GM19240 (cell line): Measurements from ENCODE around the gene OR2T1.
"Not testable (repeated sequence)": the region's sequence is repeated elsewhere in the genome, so short reads cannot be mapped to it uniquely, and the experiment has no call there.

Source experiments
- DNase-seq: peaks from one replicate; pipeline ENCODE4 v3.0.0; 2011; ENCODE audit warnings: low spot score; ENCODE audit not compliant: insufficient read length

OR2T1 gene

GRCh38 chr1:248402748-248403147 is at the start of gene OR2T1:
Gene OR2T1 (plus strand): TSS chr1:248403048. CDS start chr1:248406148, 3,100 bp downstream.
- no peak for DNase-seq

DNA sequence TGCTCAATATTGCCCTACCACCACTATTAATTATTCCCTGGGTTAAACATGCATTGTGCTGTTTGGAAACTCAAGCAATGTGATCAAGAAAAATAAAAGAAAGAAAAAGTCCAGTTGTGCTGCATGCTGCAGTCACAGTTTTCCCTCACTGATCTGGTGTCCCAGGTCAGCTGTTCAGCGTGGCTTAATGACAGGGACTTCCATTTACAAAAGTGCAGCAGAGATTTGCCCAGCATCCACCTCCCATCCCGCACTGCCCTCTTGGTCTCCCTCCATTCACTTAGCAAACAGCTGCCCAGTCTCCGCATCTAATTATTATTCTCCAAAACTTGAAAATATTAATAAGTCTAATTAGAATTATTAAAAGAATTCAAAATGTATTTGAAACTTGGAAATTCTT is 43.4 kb upstream of the OR2T1 start:
- no peak for DNase-seq

GRCh38 chr1:248361121-248361715 is 41.6 kb upstream of the OR2T1 start, which contains the start of gene OR2T4:
Gene OR2T4 (plus strand): TSS chr1:248361665. CDS start chr1:248361665, 0 bp downstream.
- no peak for DNase-seq

DNA sequence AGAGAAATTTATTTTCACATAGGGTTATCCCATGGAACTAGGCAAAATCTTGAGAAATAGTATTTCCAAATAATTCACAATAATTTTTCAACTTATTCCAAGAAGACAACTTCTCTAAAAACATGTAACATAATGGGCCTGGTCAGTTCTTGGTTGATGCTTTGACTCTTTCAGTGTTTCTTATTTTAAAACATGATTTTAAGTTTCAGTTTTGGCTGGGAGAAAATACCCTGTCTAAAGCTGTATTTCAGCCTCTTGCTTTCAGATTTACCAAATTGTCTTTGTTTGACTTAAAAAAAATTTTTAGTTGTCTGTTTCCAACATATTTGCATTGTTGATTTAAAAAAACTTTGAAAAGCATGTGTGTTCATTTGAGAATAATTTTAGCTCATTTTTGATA is 36.2 kb upstream of the OR2T1 start:
- DNase-seq = no peak

- no peak for DNase-seq
Observed at GRCh38 chr1:248372394-248372793, 30.5 kb upstream of the OR2T1 start.

- no peak for DNase-seq
Observed at GRCh38 chr1:248373761-248374160, 29.1 kb upstream of the OR2T1 start.

DNA sequence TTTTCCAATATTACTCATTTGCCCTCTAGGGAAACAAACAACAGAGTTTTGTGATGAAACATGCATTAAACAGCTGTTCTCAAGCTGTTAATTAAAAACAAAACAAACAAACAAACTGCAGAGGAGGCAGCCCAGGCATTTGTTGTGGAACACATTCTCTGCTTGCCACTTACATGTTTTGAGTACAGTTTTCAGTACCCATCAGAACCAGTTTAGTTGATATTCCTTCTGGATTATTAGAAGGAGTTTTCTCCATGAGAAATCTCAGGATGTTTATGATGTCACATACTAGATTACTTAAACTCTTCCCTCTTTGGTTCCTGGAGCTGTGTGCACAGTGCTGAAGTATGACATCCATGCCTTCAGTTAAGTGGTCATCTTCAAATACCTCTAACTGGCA is 27.4 kb upstream of the OR2T1 start, which contains the start of gene OR2T6:
TSS of gene OR2T6 (plus strand) at position 301 of the 400 bp plus-strand sequence. CDS start 11,863 bp downstream, outside the sequence.
- DNase-seq = no peak

GRCh38 chr1:248376916-248377315 is 25.9 kb upstream of the OR2T1 start:
- no peak for DNase-seq

DNA sequence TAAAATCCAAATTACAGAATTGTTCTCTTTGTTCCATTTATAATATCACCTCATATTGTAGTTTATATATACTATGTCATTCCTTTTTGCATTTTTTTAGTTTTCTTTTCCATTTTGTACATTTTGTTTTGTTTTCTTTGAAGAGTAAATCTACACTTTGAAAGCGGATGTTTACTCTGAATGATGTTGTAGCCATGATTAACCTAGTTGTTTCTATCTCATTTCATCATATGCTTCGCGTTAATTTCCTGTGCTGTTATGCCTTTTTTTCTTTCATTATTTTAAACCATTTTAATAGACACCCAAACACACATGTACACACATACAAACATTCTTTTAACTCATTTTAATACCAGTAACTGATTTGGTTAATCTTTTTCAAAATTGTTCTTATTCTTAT is 22.0 kb upstream of the OR2T1 start:
- no peak for DNase-seq

DNA sequence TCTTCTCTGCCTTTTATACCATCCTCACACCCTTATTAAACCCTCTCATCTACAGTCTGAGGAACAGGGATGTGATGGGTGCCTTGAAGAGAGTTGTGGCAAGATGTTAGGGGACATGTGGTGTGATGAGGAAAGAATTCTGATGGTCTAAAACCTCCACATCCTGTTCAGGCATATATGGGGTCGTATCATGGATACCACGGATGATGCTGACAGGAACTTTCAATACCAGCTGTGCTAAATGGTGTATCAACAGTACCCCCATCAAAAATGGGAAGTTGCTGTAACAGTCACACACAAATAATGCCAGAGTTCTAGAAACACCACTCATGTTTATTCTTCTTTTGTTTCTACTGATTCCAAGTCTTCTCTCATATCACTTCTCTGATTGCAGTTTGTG is 14.4 kb upstream of the OR2T1 start:
- DNase-seq = no peak

DNA sequence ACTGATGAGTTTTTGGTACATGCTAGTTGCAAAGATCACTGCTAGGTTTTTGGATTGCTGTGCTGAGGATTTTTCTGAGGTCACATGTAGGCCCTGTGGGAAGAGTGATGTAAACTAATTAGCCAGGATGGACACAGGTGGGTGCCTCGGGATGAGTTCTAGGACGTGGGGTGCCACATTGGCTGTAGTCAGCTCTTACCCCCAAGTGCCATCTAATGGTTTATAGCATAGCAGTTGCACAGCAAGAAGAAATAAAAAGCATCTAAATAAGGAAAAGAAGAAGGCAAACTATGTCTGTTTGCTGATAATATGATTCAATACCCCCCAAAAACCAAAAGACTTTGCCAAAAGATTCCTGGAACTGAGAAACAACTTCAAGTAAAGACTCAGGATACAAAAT is 9.8 kb upstream of the OR2T1 start:
- no peak for DNase-seq

- DNase-seq = no peak
Observed at GRCh38 chr1:248404024-248404423, 1.2 kb downstream of the OR2T1 start.

DNA sequence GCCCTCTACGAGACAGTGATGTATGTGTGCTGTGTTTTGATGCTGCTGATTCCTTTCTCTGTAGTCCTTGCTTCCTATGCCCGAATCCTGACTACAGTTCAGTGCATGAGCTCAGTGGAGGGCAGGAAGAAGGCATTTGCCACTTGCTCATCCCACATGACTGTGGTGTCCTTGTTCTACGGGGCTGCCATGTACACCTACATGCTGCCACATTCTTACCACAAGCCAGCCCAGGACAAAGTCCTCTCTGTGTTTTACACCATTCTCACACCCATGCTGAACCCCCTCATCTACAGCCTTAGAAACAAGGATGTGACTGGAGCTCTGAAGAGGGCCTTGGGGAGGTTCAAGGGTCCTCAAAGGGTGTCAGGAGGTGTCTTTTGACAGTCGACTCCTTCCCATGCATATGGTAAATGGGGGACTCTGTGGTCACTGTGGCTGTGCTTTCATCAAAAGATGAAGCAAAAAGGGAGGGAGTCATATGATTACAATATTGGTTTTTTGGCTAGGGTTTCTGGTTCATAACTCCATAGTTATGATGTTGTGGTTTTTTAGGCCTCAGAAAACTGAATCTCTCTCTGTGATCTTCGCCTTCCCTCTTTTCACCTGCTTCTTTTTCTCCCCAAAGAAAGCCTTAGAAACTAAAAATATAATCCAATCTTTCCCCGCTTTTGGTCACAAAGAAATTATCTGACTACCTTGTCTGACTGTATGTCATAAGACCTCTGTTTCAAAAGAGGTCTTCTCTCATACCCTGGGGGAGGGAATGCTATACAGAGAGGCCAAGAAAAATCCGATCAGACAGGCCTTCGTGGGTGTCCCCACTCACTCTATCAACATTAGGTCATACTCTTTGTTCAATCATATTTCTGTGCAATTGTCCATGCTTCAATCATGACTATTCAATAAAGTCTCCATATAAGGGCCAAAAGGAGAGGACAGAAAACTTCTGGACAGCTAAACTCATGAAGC is 4.2 kb downstream of the OR2T1 start:
- DNase-seq = no peak

DNA sequence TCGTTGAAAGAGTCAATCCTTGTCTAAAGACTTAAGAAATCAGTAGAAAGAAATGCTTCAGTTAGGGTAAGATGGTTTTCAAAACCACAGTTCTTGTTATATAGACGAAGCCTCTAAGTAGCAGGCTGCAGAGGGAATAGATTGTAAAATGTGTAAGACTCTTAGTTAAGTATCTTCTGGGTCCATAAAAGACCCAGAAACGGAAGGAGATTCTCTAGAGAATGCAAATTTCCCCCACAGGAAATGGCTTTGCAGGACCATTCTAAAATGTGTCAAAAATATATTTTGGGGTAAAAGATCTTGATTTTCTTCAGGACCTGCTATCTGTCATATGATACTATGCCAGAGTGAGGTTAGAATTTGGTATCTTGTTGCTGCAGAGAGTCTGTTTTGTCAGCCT is 13.4 kb downstream of the OR2T1 start:
- DNase-seq = no peak

GRCh38 chr1:248417854-248418253 is 15.0 kb downstream of the OR2T1 start:
- DNase-seq = no peak

DNA sequence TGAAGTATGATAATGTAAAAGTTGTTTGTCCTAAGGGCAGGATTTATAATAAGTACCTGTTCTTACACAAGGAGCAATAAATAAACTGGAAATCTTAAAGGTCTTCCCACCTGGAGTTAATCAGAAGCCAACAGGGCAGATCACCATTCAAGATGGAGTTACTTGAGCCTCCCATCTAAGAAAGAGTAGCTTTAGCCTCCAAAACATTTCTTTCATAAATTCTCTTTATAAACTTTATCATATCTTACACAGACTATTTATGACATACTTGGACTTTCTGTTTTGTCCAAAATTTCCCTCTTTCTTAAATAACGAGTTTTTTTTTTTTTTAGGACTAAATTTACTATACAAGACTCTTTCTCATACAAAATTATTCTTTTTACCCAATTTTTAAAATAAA is 18.5 kb downstream of the OR2T1 start:
- DNase-seq = no peak

DNA sequence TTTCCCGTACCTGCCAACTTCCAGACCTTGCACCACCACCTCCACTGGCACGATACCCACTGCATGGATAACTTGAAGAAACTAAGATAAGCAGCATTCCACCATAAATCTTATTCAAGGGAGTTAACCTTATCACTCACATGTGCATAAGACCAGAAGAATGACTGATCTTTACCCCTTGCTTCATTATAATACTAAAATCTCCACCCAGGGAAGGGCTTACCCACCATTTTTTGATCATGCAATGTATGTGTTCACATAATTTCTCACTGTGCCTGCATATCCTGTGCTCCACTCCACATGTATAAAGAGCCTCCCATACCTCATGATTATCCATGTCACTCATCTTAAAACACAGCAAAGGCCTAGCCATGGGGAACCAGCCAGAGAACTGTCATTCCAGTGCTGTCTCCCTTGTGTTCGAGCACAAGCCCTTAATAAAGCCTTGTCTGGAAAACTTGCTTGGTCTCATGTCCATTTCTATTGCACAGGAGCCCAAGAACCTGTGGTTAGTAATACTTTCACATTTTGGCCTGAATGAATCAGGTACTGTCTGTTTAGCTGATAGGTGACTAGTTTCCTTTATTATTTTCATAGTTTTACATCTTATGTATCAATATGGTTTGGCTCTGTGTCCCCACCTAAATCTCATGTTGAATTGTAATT is 24.8 kb downstream of the OR2T1 start:
- DNase-seq = not testable (repeated sequence)

GRCh38 chr1:248428192-248428533 is 25.3 kb downstream of the OR2T1 start:
- not testable (repeated sequence) for DNase-seq

- DNase-seq = not testable (repeated sequence)
Observed at GRCh38 chr1:248431683-248432082, 28.8 kb downstream of the OR2T1 start.

GRCh38 chr1:248432201-248432600 is 29.4 kb downstream of the OR2T1 start:
- not testable (repeated sequence) for DNase-seq

DNA sequence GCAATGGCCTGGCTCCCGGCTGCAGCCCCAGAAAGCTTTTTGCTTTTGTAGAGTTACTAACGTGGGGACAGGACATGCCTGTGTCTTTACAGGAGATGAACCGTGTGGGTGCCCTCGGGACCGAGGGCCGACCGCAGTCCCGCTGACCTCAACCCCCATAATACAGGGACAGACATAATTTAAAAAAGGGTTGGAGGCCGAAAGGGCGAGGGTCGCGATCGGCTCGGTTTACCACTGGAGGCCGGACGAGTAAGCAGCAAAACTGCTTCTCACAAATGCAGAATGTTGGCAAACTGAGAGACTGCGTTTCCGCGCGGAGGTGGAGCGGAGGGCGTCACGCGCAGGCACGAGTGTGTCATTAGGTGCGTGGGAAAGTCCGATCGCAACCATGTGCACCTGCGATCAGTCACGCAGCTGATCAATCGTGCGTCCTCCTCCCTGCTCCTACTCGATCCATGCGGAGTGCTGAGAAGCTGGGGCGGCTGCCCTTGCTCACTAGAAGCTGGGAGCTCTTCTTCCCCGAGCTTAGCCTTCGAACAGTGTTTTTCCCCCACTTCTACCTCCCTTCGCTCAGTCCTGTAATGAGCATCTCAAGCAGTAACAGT is 31.1 kb downstream of the OR2T1 start:
- DNase-seq = not testable (repeated sequence)

DNA sequence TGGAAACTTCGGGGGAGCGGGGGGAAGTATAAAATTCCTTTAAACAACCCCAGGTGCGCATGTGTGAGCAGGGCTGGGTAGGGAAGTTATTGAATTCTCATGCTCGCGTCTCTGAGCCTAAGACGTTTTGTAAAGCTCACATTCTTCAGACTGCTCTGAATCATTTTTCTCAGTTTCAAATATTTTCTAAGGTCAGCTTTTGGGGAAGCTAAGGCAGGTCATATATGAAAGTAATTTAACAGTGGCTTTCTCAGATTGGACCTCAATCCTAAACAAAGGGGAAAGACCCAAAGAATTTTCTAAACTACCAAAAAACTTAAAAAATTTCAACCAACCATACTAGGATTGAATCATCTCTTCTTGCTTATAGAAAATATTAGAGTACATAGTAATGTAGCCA is 32.1 kb downstream of the OR2T1 start:
- DNase-seq = not testable (repeated sequence)
